WI38 (cell line): ENCODE measurements around the gene CYSRT1.

ENCODE experiments used
- H3K4me3 ChIP-seq: 2 replicates; pipeline ENCODE4 v1.5.1; 2011; ENCODE audit warnings: low read depth, mild to moderate bottlenecking, control low read depth, low read length
- TF ChIP-seq, protein P1 (sequence below): IDR thresholded peaks from 2 replicates; pipeline ENCODE4 v1.5.1; 2012; ENCODE audit warnings: low read depth, mild to moderate bottlenecking, control low read depth, low read length

The CYSRT1 gene

DNA sequence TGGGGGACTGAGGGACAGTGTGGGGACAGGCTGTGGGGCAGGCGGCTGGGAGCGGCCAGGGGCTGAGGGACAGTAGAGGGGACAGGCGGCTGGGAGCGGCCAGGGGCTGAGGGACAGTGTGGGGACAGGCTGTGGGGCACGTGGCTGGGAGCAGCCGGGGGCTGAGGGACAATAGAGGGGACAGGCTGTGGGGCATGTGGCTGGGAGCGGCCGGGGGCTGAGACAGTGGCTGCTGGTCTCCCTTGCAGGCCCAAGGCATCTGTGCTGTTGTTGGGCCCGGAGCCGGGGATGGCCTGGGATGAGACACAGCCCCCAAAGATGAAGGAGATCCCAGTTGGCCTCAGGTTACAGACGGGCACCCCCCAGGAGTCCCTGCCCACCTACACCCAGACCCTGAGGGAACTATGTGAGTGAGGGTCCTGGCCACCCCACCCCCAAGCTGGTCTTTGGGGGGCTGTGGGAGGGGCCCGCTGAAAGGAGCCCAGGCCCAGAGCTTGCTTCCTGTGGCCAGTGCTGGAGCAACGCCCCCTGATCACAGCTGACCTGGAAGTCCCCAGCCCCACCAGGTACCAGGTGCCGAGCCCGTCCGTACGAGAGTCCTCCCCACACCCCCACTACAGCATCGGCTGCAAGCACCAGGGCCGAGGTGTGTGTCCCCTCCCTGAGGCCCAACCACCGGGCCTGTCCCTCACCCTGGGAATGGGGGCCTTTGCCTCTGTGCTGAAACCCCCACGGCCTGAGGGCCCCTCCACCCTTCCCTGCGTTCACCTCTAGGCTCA lies 26.7 kb downstream of the CYSRT1 start:
- TF ChIP-seq, protein P1, sequence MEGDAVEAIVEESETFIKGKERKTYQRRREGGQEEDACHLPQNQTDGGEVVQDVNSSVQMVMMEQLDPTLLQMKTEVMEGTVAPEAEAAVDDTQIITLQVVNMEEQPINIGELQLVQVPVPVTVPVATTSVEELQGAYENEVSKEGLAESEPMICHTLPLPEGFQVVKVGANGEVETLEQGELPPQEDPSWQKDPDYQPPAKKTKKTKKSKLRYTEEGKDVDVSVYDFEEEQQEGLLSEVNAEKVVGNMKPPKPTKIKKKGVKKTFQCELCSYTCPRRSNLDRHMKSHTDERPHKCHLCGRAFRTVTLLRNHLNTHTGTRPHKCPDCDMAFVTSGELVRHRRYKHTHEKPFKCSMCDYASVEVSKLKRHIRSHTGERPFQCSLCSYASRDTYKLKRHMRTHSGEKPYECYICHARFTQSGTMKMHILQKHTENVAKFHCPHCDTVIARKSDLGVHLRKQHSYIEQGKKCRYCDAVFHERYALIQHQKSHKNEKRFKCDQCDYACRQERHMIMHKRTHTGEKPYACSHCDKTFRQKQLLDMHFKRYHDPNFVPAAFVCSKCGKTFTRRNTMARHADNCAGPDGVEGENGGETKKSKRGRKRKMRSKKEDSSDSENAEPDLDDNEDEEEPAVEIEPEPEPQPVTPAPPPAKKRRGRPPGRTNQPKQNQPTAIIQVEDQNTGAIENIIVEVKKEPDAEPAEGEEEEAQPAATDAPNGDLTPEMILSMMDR, result no peak

DNA sequence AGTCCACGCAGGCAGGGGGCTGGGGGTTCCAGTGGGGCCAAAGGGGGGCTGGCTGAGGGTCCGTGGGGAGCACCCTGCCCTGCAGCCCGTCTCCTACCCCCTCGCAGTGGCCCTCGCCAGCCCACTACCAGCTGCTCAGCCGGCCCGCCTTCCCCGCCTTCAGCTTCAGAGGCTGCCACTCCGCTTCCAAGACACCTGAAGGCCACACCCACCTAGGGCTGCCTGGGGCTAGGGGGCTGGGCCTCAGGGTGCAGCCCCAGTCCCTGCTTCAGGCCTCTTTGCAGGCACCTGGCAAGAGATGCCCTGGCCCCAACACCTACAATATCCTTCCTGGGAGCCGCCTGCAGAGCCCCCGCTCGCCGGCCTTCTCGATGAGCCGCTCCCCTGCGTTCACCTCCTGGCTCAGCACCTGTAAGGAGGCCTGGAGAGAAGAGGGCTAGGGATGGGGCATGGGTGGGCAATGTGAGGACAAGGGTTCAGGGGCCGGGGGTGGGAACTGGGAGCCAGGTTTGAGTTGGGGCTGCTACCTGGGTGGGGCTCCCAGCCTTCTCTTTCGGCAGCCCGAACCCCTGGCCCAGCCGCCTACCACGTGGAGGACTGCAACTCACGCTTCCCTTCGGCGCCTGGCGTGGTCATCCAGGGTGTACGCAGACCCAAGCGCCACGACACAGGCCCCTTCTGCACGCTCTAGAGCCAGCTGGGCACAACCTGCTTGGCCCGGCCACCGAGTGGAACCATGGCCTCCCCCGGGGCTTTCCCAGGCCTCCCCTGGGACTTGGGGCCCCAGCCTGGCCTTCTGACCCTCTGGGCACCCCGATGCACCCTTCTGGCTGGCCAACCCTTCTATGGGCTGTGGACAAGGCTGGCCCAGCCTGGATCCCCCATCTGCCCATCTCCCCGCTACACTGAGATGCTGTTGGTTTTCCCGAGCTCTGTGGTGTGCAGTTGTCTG lies 27.9 kb downstream of the CYSRT1 start:
- TF ChIP-seq, protein P1, result no peak
- no peak overlapping the region for H3K4me3 ChIP-seq

More for the DNA sequence above, 26.7 kb downstream of the CYSRT1 start:
- no peak overlapping the region for H3K4me3 ChIP-seq

DNA sequence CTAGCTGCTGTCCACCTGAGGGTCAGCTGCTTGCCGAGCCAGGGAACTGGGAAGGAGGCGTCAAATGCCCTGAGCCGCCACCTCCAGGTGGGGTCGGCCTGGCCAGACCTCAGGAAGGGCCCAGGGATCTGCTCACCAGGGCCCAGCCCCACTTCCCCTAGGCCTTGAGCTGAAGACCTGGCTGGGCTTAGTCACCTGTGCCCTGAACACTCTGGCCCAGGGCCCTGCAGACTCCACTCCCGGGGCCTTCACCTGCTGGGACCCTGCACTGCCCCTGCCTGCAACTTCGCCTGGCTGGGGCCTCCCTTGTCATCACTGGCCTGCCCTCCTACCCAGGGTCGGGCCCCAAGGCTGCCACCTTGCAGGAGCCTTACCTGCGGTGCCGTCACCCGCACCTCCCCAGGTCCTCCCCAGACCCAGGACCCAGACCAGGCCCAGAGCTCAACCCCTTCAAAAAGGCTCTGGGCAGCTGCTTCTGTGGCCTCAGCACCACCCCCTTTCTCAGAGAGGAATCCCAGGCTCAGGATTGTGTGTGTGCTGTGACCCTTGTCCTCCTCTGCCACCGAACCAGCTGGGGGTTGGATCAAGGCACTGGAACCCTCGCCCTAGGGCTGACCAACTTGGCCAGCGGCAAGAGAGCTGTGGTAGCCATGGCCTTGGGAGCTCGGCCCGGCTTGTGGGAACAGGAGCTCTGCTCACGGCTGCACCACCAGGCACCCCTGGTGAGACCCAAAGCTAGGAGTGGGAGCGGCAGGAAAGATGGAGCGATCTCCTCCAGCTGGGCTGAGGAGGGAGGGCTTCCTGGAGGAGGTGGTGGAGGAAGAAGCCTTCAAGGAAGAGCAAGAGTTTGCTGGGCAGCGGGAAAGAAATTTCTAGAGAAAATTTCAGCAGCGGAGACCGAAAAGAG lies 29.0 kb downstream of the CYSRT1 start:
- peak overlapping the region; percentile 93 for H3K4me3 ChIP-seq
- TF ChIP-seq, protein P1, result no peak

DNA sequence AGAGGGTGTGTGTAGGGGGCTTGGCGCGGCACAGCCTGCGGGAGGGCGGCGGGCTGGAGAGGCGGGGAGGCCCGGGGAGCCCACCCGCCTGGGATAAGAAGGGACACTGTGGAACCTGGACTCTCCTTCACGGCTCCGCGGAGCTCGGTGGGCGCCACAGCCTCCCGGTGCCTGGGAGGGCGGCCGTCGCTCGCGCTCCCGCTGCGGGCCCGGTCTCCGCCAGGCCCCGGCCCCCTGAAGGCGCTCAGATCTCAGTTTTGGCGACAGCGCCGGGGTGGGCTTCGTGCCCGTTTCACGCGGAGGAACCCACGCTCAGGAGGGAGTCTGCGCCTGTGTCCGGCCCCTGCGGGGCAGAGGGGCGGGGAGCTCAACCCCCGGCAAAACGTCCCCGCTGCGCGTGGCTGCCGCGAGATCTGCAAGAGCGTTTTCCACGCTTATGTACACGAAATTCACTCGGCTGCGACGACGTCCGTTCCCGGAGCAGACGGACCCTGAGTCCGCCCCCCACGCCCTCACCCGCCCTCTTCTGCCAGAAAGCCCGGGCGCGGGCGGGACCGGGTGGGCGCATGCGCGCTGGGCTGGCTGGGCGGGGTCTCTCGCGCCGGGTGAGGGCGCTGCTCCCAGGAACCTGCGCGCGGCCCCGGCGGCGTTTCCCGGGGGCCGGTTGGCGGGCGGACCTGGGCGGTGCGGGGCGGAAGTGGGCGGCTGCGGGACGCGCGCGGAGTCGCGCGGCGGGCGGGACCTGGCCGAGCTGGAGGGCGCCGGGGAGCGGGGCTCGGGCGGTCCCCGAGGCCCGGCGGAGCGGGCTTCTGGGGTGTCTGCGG lies 29.9 kb downstream of the CYSRT1 start, which contains the start of gene NELFB:
Gene NELFB, plus strand, starts transcription at position 704 of the 824 bp plus-strand sequence.
- TF ChIP-seq, protein P1, result no peak
- peak within 1 kb of the TSS; percentile 93 for H3K4me3 ChIP-seq

DNA sequence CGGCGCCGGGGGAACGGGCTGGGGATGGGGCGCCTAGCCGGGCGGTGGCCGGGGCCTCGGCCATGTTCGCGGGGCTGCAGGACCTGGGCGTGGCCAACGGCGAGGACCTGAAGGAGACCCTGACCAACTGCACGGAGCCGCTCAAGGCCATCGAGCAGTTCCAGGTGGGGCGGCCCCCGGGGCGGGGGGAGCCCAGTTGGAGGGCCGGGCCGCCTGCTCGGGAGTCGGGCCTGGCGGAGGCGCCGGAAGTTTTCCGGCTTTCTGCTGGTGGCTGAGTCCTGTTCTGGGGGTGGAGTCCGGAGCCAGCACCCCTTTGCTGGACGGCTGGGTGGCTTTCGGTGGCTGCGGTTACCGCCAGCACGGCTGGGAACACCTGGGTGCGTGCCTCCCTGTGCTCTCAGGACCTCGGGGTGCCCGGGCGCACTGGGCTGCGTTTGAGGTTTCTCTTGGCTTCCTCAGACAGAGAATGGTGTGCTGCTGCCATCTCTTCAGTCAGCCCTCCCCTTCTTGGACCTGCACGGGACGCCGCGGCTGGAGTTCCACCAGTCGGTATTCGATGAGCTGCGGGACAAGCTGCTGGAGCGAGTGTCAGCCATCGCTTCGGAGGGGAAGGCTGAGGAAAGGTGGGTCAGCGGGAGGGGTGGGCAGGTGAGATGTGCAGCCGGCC lies 30.6 kb downstream of the CYSRT1 start:
- peak overlapping the region; percentile 93 for H3K4me3 ChIP-seq
- TF ChIP-seq, protein P1, result no peak

DNA sequence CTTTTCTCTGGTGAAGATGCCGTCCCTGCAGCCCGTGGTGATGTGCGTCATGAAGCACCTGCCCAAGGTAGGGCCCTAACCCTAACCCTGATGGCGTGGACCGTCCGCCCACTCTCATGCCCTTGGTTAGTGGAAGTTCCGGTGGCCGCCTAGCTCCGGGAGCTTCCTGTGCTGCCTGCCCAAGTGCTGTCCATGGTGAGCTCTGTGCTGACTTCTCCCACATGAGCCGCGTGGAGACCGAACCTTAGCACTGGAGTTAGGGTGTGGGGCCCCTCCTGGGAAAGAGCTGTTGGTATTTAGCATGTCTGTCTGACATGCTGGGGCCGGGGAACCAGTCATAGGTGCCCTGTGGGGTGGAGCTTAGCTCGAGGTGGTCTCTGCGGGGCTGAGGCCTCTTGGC lies 31.4 kb downstream of the CYSRT1 start:
- TF ChIP-seq, protein P1, result no peak

More for the DNA sequence above, 31.4 kb downstream of the CYSRT1 start:
- peak overlapping the region; percentile 93 for H3K4me3 ChIP-seq
